ENCODE measurements around the gene BCAR3.

- TF ChIP-seq CTCF (conservative IDR thresholded peaks at IDR 0.05; ENCODE audit: low read depth, low read length) (no peak), MXI1 (IDR thresholded peaks at IDR 0.05; ENCODE audit: borderline replicate concordance, low read depth, low read length) (no peak), RAD21 (IDR thresholded peaks at IDR 0.05; ENCODE audit: low read length) (no peak), FOS (IDR thresholded peaks at IDR 0.05; ENCODE audit: low read depth, low read length) (no peak), NFE2L2 (IDR thresholded peaks at IDR 0.05; ENCODE audit: low read depth, low read length) (no peak)
These were observed 81.0 kb downstream of the BCAR3 start for GRCh38 chr1:93600663-93601062.

Data from IMR-90 (cell line).